Type B pancreatic cell (in vitro differentiated cells): Measurements from ENCODE around the gene NCK1. TPM values are rescaled to one million over a fixed set of nuclear protein-coding genes. Genes with fewer than 3 reads are reported as not detected.
"Not testable (repeated sequence)": the region's sequence is repeated elsewhere in the genome, so short reads cannot be mapped to it uniquely, and the experiment has no call there.

ENCODE experiments used
- DNase-seq: peaks from one replicate; pipeline ENCODE4 v3.0.0; 2021; ENCODE audit warnings: mixed read lengths; ENCODE audit not compliant: unreplicated experiment; ENCODE audit errors: extremely low spot score
- H3K27ac Mint-ChIP-seq: 2 replicates; pipeline ENCODE4 v1.8.0; 2021; ENCODE audit warnings: mild to moderate bottlenecking, mixed read lengths
- H3K27me3 Mint-ChIP-seq: 2 replicates; pipeline ENCODE4 v1.8.0; 2021; ENCODE audit warnings: mixed read lengths
- H3K36me3 Mint-ChIP-seq: 2 replicates; pipeline ENCODE4 v1.8.0; 2021; ENCODE audit warnings: mixed read lengths
- H3K4me1 Mint-ChIP-seq: one replicate; pipeline ENCODE4 v1.8.0; 2021; ENCODE audit warnings: mixed read lengths; ENCODE audit not compliant: unreplicated experiment
- H3K4me3 Mint-ChIP-seq: 2 replicates; pipeline ENCODE4 v1.8.0; 2021; ENCODE audit warnings: mild to moderate bottlenecking, mixed read lengths
- H3K9me3 Mint-ChIP-seq: 2 replicates; pipeline ENCODE4 v1.8.0; 2021; ENCODE audit warnings: mixed read lengths
- total RNA-seq: library from RNA; stranded (reverse); gene quantifications from 2 replicates; pipeline ENCODE4 v1.2.1, GENCODE V29; 2021; ENCODE audit warnings: low replicate concordance
- TF ChIP-seq, protein P1 (sequence below): fragments of 200-600 bp; sonication (generic); conservative IDR thresholded peaks from 2 replicates; pipeline ENCODE4 v1.5.0; 2021; ENCODE audit warnings: antibody characterized with exemption, mild to moderate bottlenecking

Gene NCK1
- total RNA-seq, 1 donor from 2014 or later, result 24.3 TPM

- no peaks in the 10 kb centered on the region for H3K27me3 Mint-ChIP-seq
- peaks cover 9% of the 10 kb centered on the region for H3K9me3 Mint-ChIP-seq
- no peak overlapping the region for H3K27ac Mint-ChIP-seq
- TF ChIP-seq, protein P1, sequence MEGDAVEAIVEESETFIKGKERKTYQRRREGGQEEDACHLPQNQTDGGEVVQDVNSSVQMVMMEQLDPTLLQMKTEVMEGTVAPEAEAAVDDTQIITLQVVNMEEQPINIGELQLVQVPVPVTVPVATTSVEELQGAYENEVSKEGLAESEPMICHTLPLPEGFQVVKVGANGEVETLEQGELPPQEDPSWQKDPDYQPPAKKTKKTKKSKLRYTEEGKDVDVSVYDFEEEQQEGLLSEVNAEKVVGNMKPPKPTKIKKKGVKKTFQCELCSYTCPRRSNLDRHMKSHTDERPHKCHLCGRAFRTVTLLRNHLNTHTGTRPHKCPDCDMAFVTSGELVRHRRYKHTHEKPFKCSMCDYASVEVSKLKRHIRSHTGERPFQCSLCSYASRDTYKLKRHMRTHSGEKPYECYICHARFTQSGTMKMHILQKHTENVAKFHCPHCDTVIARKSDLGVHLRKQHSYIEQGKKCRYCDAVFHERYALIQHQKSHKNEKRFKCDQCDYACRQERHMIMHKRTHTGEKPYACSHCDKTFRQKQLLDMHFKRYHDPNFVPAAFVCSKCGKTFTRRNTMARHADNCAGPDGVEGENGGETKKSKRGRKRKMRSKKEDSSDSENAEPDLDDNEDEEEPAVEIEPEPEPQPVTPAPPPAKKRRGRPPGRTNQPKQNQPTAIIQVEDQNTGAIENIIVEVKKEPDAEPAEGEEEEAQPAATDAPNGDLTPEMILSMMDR, result no peak
- H3K4me1 Mint-ChIP-seq, result peaks cover 18% of the 10 kb centered on the region
- H3K36me3 Mint-ChIP-seq, result peaks cover 16% of the 10 kb centered on the region
- DNase-seq, result no peak
- no peak overlapping the region for H3K4me3 Mint-ChIP-seq
These were observed 27.9 kb downstream of the NCK1 start for GRCh38 chr3:136889947-136890346.

GRCh38 chr3:136891934-136892855 lies 30.2 kb downstream of the NCK1 start:
- no peak overlapping the region for H3K4me3 Mint-ChIP-seq
- peaks cover 16% of the 10 kb centered on the region for H3K36me3 Mint-ChIP-seq
- no peak for DNase-seq
- TF ChIP-seq, protein P1, result no peak
- peaks cover 18% of the 10 kb centered on the region for H3K4me1 Mint-ChIP-seq
- no peaks in the 10 kb centered on the region for H3K27me3 Mint-ChIP-seq
- H3K9me3 Mint-ChIP-seq, result peaks cover 9% of the 10 kb centered on the region
- no peak overlapping the region for H3K27ac Mint-ChIP-seq

GRCh38 chr3:136893848-136894443 lies 31.9 kb downstream of the NCK1 start:
- peaks cover 22% of the 10 kb centered on the region for H3K4me1 Mint-ChIP-seq
- H3K27ac Mint-ChIP-seq, result no peak overlapping the region
- TF ChIP-seq, protein P1, result no peak
- DNase-seq, result no peak
- no peak overlapping the region for H3K4me3 Mint-ChIP-seq
- H3K9me3 Mint-ChIP-seq, result peaks cover 9% of the 10 kb centered on the region
- H3K36me3 Mint-ChIP-seq, result peaks cover 17% of the 10 kb centered on the region
- H3K27me3 Mint-ChIP-seq, result no peaks in the 10 kb centered on the region

- H3K27me3 Mint-ChIP-seq, DNase-seq, H3K27ac Mint-ChIP-seq, H3K4me3 Mint-ChIP-seq: not testable (repeated sequence)
- H3K4me1 Mint-ChIP-seq, result peaks cover 23% of the 10 kb centered on the region
- H3K36me3 Mint-ChIP-seq, result peaks cover 23% of the 10 kb centered on the region
- H3K9me3 Mint-ChIP-seq, result peaks cover 12% of the 10 kb centered on the region
These were observed 35.2 kb downstream of the NCK1 start for GRCh38 chr3:136897171-136897570.

DNA sequence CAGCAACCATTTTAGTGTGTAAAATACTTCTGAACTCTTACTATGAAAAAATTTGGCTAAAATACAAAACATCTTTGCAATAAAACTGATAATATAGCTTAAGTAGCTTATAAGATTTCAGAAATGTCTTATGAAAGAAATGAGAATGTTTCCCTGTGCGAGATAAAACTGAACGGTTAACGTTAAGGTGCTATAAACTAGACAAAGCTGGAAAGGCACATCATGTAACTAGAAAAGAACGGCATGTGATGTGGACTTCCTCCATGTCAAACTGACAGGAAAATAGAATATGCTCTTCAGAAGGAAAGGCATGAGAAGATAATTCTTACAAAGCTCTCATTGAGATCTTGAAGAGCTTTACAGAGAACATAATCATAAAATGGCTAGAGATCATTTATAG lies 36.5 kb downstream of the NCK1 start:
- no peak overlapping the region for H3K4me3 Mint-ChIP-seq
- peaks cover 14% of the 10 kb centered on the region for H3K4me1 Mint-ChIP-seq
- peaks cover 32% of the 10 kb centered on the region for H3K36me3 Mint-ChIP-seq
- no peaks in the 10 kb centered on the region for H3K27me3 Mint-ChIP-seq
- H3K27ac Mint-ChIP-seq, result no peak overlapping the region
- DNase-seq, result no peak
- TF ChIP-seq, protein P1, result no peak
- peaks cover 12% of the 10 kb centered on the region for H3K9me3 Mint-ChIP-seq

DNA sequence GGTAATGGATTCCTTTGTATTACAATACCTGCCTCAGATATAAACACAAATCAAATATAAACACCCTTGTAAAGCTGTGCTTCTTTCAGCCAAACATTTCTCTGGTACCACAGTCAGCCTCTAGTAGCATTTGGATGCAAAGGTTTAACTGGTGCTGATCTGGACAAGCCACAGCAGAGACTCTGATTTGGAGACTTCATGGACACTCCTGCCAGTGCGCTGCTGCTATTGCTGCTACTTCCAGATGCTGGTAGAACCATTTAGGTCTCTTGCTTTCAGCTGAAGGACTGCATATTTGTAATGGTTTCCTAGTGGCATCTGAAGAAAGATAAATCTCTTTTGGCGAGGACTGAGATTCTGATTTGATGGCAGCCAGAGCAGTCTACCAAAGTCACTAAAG lies 36.9 kb downstream of the NCK1 start:
- DNase-seq, result no peak
- peaks cover 36% of the 10 kb centered on the region for H3K36me3 Mint-ChIP-seq
- no peak overlapping the region for H3K27ac Mint-ChIP-seq
- no peak overlapping the region for H3K4me3 Mint-ChIP-seq
- TF ChIP-seq, protein P1, result no peak
- H3K9me3 Mint-ChIP-seq, result peaks cover 12% of the 10 kb centered on the region
- H3K27me3 Mint-ChIP-seq, result no peaks in the 10 kb centered on the region
- H3K4me1 Mint-ChIP-seq, result peaks cover 10% of the 10 kb centered on the region
